ENCODE results near the gene C3orf62.

Gene C3orf62

GRCh38 chr3:49276475-49277382 lies at the start of gene C3orf62:
TSS of gene C3orf62 (minus strand) at chr3:49277232. CDS start at chr3:49276872, 360 bp downstream.
- H3K4me3 ChIP-seq = peak within 1 kb of the TSS; percentile 34 to 52 (median 42)
- H3K27ac ChIP-seq = peak within 1 kb of the TSS; percentile 46 to 97 (median 89)

GRCh38 chr3:49324768-49325167 lies 47.7 kb upstream of the C3orf62 start:
- Histone ChIP-seq H3K27ac (no peak overlapping the region), H3K4me3 (no peak overlapping the region)

- no peak overlapping the region for H3K27ac ChIP-seq
- no peak overlapping the region for H3K4me3 ChIP-seq
Measured at GRCh38 chr3:49316696-49317457, 39.8 kb upstream of the C3orf62 start.

DNA sequence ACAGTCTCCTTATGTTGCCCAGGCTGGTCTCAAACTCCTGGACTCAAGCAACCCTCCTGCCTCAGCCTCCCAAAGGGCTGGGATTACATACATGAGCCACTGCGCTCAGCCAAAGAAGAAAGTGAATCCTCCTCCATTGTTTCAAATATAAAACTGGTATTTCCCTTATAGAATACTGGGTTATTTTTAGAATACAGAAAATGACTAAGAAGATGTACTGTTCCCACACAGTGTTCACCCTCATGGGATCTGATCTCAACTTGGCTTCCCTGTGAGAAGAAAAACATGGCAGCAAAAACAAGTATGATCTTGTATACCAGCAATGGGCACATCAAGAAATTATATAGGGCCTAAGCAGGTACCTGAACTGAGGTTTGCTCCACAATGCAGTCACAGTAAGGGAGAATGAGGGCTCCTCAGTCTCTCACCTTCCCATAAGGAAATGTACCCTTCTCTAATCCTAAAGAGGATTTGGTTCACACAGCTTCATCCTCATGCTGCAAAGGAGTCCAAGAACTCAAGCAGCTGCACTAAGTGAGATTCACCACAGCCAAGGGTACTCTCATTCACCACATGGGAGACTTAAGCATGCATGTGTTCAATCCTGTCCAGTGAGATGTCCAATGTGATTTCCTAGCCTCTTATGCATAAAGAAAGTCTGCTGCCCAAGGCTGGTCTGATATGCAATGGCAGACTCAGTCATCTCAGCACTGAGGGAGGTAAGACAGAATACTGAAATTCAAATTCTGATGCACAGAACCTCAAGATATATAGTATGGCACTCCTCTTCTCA lies 37.1 kb upstream of the C3orf62 start:
- Histone ChIP-seq H3K4me3 (no peak overlapping the region), H3K27ac (no peak overlapping the region)

GRCh38 chr3:49311283-49311682 lies 34.3 kb upstream of the C3orf62 start:
- H3K27ac ChIP-seq = no peak overlapping the region
- no peak overlapping the region for H3K4me3 ChIP-seq

GRCh38 chr3:49310677-49311076 lies 33.6 kb upstream of the C3orf62 start:
- Histone ChIP-seq H3K4me3 (no peak overlapping the region), H3K27ac (no peak overlapping the region)

DNA sequence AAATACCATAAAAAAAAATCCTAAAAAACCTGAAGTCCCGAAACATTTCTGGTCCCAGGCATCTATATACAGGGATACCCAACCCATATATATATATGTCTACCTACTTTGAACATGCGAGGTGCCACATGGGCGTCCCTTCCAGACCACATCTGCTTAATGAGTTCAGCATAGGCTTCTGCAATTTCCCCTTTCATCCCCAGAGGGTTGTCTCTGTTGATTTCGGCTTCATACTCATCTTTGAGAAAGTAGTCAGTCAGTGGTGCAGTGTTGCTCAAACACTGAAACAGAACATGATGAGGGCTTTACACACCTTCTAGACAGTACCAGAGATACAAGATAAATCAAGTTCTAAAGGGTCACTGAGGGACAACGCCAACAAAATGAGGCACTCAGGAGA lies 28.6 kb upstream of the C3orf62 start:
- Histone ChIP-seq H3K4me3 (no peak overlapping the region), H3K27ac (no peak overlapping the region)

- H3K27ac ChIP-seq = no peak overlapping the region
Measured at GRCh38 chr3:49302613-49303012, 25.6 kb upstream of the C3orf62 start.

DNA sequence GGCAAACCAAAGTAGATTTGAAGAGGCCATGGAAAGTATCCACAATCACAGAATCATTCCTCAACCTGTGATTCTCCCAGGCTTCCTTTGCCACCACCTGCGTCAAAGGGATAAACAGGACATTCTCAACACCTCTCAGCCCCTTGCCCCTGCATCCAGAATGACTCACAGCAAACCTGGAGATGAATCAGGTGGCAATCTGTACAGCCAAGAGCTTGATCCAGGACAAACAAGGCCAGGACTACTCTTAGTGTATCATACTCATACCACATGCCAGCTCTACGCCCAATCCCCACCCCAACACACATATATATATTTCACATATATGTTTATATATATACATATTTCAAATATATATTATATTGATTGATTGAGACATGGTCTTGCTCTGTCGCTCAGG lies 23.6 kb upstream of the C3orf62 start:
- Histone ChIP-seq H3K27ac (no peak overlapping the region), H3K4me3 (no peak overlapping the region)

More at GRCh38 chr3:49302613-49303012, 25.6 kb upstream of the C3orf62 start:
- no peak overlapping the region for H3K4me3 ChIP-seq

DNA sequence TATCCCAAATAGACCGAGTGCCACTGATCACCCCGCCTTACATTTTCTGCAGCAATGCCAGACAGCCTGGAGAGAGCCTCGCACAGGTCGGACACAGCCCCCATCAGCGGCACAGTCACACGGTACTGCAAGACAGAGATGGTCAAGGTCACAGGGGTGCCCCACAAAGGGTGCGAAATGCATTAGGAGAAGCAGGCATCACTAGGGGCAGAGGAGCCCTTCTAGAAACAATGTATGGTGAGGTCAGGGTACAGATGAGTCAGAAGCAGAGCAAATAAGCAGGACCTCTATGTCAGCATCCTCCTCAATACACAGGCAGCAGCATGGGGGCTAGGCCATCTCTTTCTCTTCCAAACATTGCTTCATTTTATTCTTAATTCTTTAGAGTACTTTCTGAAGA lies 21.5 kb upstream of the C3orf62 start:
- no peak overlapping the region for H3K4me3 ChIP-seq
- peak overlapping the region in 1 of 21 experiments; percentile 74 for H3K27ac ChIP-seq

DNA sequence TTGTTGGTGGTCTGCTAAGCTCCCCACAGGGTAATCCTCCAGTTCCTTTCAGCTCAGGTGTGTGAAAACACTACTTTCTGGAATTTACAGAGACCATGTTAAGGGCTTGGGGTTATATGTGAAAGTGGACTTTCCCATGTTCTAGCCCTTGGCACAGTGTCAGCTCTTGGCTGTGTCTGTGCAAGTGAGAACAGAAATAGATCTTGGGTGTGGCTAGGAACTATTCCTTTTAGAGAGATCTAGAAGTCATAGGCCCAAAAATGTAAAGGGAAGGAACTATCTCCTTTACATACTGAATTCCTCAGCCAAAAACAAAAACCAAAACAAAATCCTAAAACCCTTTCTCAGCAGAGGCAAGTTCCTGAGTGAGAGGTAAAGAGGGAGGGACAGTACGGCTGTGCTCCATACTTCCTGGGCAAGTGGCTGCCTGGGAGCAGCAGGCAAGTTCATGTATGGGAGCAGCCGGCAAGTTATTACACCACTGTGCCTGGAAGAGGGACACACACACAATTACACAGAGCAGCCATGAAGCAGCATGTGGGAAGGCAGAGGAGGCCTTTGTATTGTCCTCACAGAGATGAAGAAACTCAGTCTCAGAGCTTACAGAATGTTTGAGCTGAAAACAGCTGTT lies 19.9 kb upstream of the C3orf62 start:
- Histone ChIP-seq H3K4me3 (no peak overlapping the region), H3K27ac (peak overlapping the region in 19 of 21 experiments; percentile 22 to 74 (median 51))

- Histone ChIP-seq H3K27ac (peak overlapping the region in 1 of 21 experiments; percentile 56), H3K4me3 (no peak overlapping the region)
Measured at GRCh38 chr3:49295489-49296058, 18.5 kb upstream of the C3orf62 start.

GRCh38 chr3:49294343-49294742 lies 17.3 kb upstream of the C3orf62 start:
- Histone ChIP-seq H3K4me3 (no peak overlapping the region), H3K27ac (peak overlapping the region in 2 of 21 experiments; percentile 10 to 26)

- Histone ChIP-seq H3K4me3 (no peak overlapping the region), H3K27ac (no peak overlapping the region)
Measured at GRCh38 chr3:49283997-49284396, 7.0 kb upstream of the C3orf62 start.

DNA sequence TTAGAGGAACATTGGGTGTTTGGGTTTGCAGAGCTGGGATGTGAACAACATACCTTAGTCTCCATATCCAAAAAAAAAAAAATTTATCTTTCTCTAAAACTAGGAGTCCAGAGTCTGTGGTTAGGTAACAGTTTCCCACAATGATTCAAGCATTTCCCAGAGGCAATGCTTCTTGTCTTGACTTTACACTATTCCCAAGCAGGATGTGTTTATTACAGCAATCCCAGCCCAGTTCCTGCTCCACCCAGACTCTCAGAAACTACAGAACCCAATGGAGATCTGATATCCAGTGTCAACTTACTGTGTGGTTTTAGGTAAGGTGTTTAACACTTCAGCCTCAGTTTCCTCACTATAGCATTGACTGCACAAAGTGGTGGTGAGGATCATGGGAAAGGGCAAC lies 2.3 kb upstream of the C3orf62 start:
- Histone ChIP-seq H3K27ac (peak overlapping the region in 16 of 21 experiments; percentile 1 to 96 (median 38)), H3K4me3 (no peak overlapping the region)

DNA sequence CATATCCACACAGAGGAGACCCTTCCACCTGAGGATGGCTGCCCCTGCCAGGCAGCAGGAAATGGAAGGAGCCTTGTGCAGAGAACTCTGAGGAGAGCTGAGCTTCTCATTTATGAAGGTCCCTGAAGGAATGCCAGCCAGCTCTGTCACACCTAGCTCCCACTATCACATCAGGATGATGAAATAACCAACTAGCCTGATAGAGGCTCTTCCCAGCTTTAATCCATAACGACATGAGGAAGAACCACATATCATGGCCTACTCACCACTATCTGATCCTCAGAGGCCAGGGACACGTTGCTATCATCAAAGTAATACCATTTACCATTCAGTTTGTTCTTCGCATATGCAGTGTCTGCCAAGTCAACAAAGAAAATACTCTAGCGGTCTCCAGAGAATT lies 1.5 kb upstream of the C3orf62 start:
- Histone ChIP-seq H3K27ac (peak overlapping the region in 15 of 21 experiments; percentile 19 to 96 (median 62)), H3K4me3 (no peak overlapping the region)

DNA sequence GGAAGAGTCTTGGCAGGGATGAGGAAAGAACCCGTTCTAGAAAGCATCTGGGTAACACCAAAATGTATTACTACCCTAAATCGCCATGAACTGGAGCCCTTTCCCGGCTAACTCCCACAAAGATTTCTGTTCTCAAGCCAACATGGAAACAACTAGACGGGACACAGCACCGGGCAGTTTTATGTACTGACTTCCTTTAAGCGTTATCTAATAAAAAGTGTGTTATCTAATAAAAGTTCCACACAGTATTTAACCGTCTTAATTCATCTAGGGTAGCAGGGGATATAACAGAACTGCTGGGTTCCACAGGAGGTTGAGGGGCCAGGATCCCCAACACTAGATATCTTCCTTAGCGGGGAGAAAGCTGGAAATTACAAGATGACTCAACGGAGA lies 347 bp upstream of the C3orf62 start:
- H3K4me3 ChIP-seq = peak overlapping the region; percentile 34 to 52 (median 42)
- peak overlapping the region; percentile 46 to 97 (median 89) for H3K27ac ChIP-seq

- H3K27ac ChIP-seq = no peak overlapping the region
- no peak overlapping the region for H3K4me3 ChIP-seq
Measured at GRCh38 chr3:49273825-49274532, 3.1 kb downstream of the C3orf62 start.
